HepG2 (cell line): ENCODE data around the gene KRT34.

Experiments used
- FOXA1 ChIP-seq, 2 experiments: fragments of 450-650 bp in 1 of 2; sonication (generic) in 1 of 2; formaldehyde crosslinking in 1 of 2; IDR thresholded peaks; 2 replicates each; pipeline versions ENCODE4 v1.4.0 to v1.6.1; 2016 to 2020; ENCODE audit warnings: missing genetic modification reagents in 1 of 2
- MAZ ChIP-seq, 2 experiments: sonication (generic) in 1 of 2; formaldehyde crosslinking in 1 of 2; IDR thresholded peaks; 2 replicates each; pipeline versions ENCODE4 v1.5.0 to v1.6.1; 2012 to 2020; ENCODE audit warnings: low read depth in 2 of 2, mild to moderate bottlenecking in 2 of 2, borderline replicate concordance in 1 of 2, improper control_type of control experiment in 1 of 2, low read length in 1 of 2, missing genetic modification reagents in 1 of 2, moderate library complexity in 1 of 2

DNA sequence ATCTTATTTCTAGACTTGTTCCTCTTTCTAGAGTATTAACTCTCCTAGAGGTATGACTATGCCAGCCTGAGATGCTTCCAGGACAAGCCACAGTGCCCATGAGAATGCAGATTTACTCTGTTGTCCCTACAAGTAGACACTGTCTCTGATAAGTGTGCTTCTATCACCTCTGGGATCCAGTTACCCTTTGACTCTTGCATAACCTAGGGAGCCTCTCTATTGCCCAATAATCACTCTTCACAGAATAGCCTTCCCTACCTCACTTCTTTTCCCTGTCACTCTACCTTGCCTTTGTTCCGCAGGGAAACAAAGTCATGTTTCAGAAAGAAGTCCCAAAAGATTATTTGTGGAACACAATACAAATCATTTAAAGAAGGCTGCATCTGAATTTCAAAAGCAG lies 1.6 kb upstream of the KRT34 start:
- TF ChIP-seq MAZ (IDR thresholded peaks at IDR 0.05; ENCODE audit: borderline replicate concordance, low read depth, low read length) (no peak), MAZ (CRISPR knock-in tag; IDR thresholded peaks at IDR 0.05; ENCODE audit: low read depth) (no peak), FOXA1 (IDR thresholded peaks at IDR 0.05) (no peak), FOXA1 (CRISPR knock-in tag; IDR thresholded peaks at IDR 0.05) (no peak)
